RWPE2 (cell line): ENCODE measurements around the gene AQP10.

Source experiments
- ATAC-seq: fragments of 200-7000 bp; cut with Tn5 transposase; 3 replicates; pipeline ENCODE4 v1.9.1; 2021; ENCODE audit warnings: low read depth
- DNase-seq: peaks from one replicate; pipeline ENCODE4 v3.0.0-alpha.2; 2020; ENCODE audit warnings: low spot score
- H3K27ac ChIP-seq: fragments of 450-650 bp; 2 replicates; pipeline ENCODE4 v1.5.1; 2017; ENCODE audit warnings: mild to moderate bottlenecking; ENCODE audit not compliant: poor library complexity, severe bottlenecking
- H3K27me3 ChIP-seq: fragments of 250-450 bp; sonication (Bioruptor Pico); 2 replicates; pipeline ENCODE4 v1.5.1; 2021; ENCODE audit warnings: mild to moderate bottlenecking, moderate library complexity; ENCODE audit not compliant: insufficient read depth, poor library complexity, severe bottlenecking
- H3K36me3 ChIP-seq: fragments of 250-450 bp; sonication (Bioruptor Pico); 2 replicates; pipeline ENCODE4 v1.5.1; 2020; ENCODE audit warnings: low read depth, mild to moderate bottlenecking, moderate library complexity
- H3K4me1 ChIP-seq: fragments of 250-450 bp; sonication (Bioruptor Pico); 2 replicates; pipeline ENCODE4 v1.5.1; 2021; ENCODE audit warnings: mild to moderate bottlenecking, moderate library complexity; ENCODE audit not compliant: insufficient read depth, poor library complexity, severe bottlenecking
- H3K4me3 ChIP-seq: fragments of 250-450 bp; sonication (Bioruptor Pico); 2 replicates; pipeline ENCODE4 v1.5.1; 2021; ENCODE audit warnings: mild to moderate bottlenecking, moderate library complexity; ENCODE audit not compliant: severe bottlenecking
- H3K9me3 ChIP-seq: fragments of 250-450 bp; sonication (Bioruptor Pico); 2 replicates; pipeline ENCODE4 v1.5.1; 2021; ENCODE audit warnings: mild to moderate bottlenecking, moderate library complexity; ENCODE audit not compliant: severe bottlenecking
- CTCF ChIP-seq: fragments of 450-650 bp; IDR thresholded peaks from one replicate; pipeline ENCODE4 v1.5.1; 2017; ENCODE audit warnings: mild to moderate bottlenecking, moderate library complexity; ENCODE audit not compliant: poor library complexity, severe bottlenecking

Gene AQP10

DNA sequence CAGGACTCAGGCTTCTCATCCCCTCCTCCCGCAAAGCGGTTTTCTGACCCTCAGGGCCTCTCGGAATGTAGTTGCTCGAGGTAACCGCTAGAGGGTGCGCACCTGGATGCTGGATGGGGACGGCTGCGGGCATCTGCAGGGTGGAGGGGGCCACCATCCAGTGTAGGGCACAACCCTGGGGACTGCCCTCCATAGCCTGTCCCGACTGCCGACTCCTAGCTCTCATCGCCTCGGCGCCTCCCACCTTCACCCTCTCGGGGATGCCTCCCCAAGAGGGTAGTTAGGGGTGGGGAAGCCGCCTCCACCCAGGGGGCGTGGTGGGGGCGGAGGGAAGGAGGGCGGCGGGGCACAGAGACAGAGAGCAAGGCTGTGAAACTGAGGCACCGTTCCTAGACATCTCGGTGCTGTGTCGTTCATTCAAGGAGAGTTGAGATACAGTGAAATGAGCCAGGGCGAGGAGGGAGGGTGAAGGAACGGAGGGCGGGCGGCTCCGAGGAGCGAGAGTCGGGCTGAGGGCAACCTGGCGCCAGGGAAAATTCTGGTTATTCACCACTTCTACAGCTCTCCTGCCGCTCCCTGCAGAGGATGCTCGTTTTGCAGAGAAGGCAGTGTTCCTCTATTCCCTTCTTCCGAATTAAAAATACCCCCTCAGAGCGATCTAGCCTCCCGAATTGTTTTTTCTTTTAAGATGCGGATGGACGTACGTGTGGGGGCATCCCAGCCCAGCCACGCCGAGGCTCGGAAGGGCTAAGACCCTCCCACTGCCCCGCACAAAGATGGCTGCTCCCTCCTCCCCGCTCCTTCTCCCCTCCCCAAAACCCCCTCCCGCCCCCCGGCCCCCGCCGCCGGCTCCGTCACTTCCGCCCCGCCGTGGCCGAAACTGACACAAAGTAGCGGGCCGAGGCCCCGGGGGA, 4.0 kb downstream of the AQP10 start, which contains the start of gene ATP8B2:
Gene ATP8B2, plus strand, starts transcription at position 857 of the 914 bp plus-strand sequence. CDS start 2,617 bp downstream, outside the sequence.
- Histone ChIP-seq H3K4me1 (peaks cover 24% of the 10 kb centered on the region), H3K27me3 (no peaks in the 10 kb centered on the region), H3K27ac (peak within 1 kb of the TSS; percentile 69), H3K36me3 (no peaks in the 10 kb centered on the region), H3K4me3 (peak within 1 kb of the TSS; percentile 55), H3K9me3 (no peaks in the 10 kb centered on the region)
- DNase-seq (no peak), ATAC-seq (peak; percentile 50)
- TF ChIP-seq CTCF: peak; percentile 97

GRCh38 chr1:154325583-154326545, 5.0 kb downstream of the AQP10 start:
- H3K27me3 ChIP-seq: no peaks in the 10 kb centered on the region
- H3K27ac ChIP-seq: peak overlapping the region; percentile 69
- H3K4me1 ChIP-seq: peaks cover 24% of the 10 kb centered on the region
- peak; percentile 58 for TF ChIP-seq CTCF
- ATAC-seq (peak; percentile 45), DNase-seq (no peak)
- H3K9me3 ChIP-seq: no peaks in the 10 kb centered on the region
- H3K4me3 ChIP-seq: peak overlapping the region; percentile 55
- H3K36me3 ChIP-seq: peaks cover 4% of the 10 kb centered on the region; the same call in 1 of the 2 replicates

DNA sequence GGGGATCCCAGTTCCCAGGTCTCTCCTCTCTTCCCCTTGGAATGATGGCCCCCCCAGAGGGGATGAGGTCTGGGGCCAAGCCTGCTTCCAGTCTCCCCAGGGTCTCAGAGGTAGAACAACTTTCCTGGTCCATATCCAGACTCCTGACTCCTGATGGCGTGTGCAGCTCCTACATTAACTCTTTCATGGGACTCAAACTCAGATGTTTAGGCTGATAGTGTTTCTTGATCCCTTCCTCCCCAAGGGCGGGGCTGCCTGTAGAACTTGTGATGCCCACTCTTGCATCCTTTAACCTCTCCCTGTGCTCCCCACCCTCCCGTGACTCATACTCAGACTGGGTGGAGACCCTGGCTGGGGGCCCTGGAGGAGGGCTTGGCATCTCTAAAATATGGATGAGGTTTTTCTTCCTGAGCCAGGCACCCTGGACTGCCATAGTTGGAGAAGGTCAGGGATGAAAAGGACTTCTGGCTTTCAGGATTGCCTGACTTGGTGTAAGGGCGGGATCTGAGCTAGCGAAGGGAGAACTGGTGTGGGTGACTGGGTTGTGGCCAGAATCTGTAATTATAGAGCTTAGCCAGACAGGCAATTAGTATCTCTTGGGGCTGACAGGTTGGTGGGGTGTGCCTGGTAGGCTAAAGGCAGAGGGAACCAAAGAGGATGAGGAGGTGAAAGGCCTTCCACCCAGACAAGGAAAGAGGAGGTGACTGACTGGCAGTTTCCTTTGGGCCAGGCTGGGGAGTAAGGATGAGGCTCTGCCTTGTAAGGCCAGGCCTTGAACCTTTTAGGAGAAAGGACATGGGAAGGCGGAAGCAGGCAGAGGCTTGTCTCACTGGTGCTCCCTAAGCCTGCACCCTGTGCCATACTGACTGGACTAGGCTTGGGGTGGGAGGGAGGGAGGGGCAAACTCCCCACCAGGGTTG, 5.9 kb downstream of the AQP10 start:
- Histone ChIP-seq H3K4me3 (peak overlapping the region; percentile 55), H3K4me1 (peaks cover 18% of the 10 kb centered on the region), H3K9me3 (no peaks in the 10 kb centered on the region), H3K36me3 (peaks cover 13% of the 10 kb centered on the region), H3K27ac (peak overlapping the region; percentile 69), H3K27me3 (no peaks in the 10 kb centered on the region)
- peak; percentile 30 for ATAC-seq
- peak; percentile 26 for TF ChIP-seq CTCF
- DNase-seq: no peak

GRCh38 chr1:154327466-154328317, 6.8 kb downstream of the AQP10 start:
- Histone ChIP-seq H3K9me3 (no peaks in the 10 kb centered on the region), H3K27ac (peak overlapping the region; percentile 69), H3K27me3 (no peaks in the 10 kb centered on the region), H3K36me3 (peaks cover 22% of the 10 kb centered on the region), H3K4me3 (peak overlapping the region; percentile 9), H3K4me1 (peaks cover 18% of the 10 kb centered on the region)
- no peak for TF ChIP-seq CTCF
- ATAC-seq (no peak), DNase-seq (no peak)
